Activated gamma-delta T cell treated with Interleukin-2 at 50 U/mL for 16 hours (primary cell): Measurements from ENCODE around the gene KCNC4.

Experiments
- DNase-seq: peaks from one replicate; pipeline ENCODE4 v3.0.0-alpha.2; 2020

The KCNC4 gene

GRCh38 chr1:110209715-110210603 is at the start of gene KCNC4:
Gene KCNC4 (plus strand): TSS chr1:110210314. CDS start chr1:110211500, 1,186 bp downstream.
- peak; percentile 89 for DNase-seq

GRCh38 chr1:110160538-110161100 is 49.5 kb upstream of the KCNC4 start:
- DNase-seq: no peak

- no peak for DNase-seq
Measured at GRCh38 chr1:110161165-110161564, 48.9 kb upstream of the KCNC4 start.

- DNase-seq: no peak
Measured at GRCh38 chr1:110161849-110162248, 48.3 kb upstream of the KCNC4 start.

GRCh38 chr1:110163591-110163990 is 46.5 kb upstream of the KCNC4 start:
- no peak for DNase-seq

- DNase-seq: no peak
Measured at GRCh38 chr1:110164725-110165350, 45.3 kb upstream of the KCNC4 start.

- DNase-seq: no peak
Measured at GRCh38 chr1:110165761-110166231, 44.3 kb upstream of the KCNC4 start.

- DNase-seq: no peak
Measured at GRCh38 chr1:110166861-110167260, 43.3 kb upstream of the KCNC4 start.

- DNase-seq: no peak
Measured at GRCh38 chr1:110170766-110171733, 39.1 kb upstream of the KCNC4 start.

GRCh38 chr1:110172001-110172400 is 38.1 kb upstream of the KCNC4 start:
- DNase-seq: no peak

GRCh38 chr1:110173466-110174105 is 36.5 kb upstream of the KCNC4 start:
- DNase-seq: no peak

GRCh38 chr1:110174961-110175360 is 35.2 kb upstream of the KCNC4 start:
- DNase-seq: no peak

GRCh38 chr1:110176299-110176956 is 33.7 kb upstream of the KCNC4 start:
- no peak for DNase-seq

- DNase-seq: no peak
Measured at GRCh38 chr1:110177775-110178174, 32.3 kb upstream of the KCNC4 start.

GRCh38 chr1:110183642-110184167 is 26.4 kb upstream of the KCNC4 start:
- DNase-seq: no peak

- DNase-seq: no peak
Measured at GRCh38 chr1:110184446-110184845, 25.7 kb upstream of the KCNC4 start.

GRCh38 chr1:110185181-110185580 is 24.9 kb upstream of the KCNC4 start:
- no peak for DNase-seq

GRCh38 chr1:110186558-110186957 is 23.6 kb upstream of the KCNC4 start:
- DNase-seq: no peak

- DNase-seq: no peak
Measured at GRCh38 chr1:110187139-110187890, 22.8 kb upstream of the KCNC4 start.

- no peak for DNase-seq
Measured at GRCh38 chr1:110188035-110188618, 22.0 kb upstream of the KCNC4 start.
